GM12892 (cell line): Measurements from ENCODE around the gene ADAMTS10.

ENCODE experiments used
- DNase-seq: peaks from one replicate; pipeline ENCODE4 v3.0.0; 2011; ENCODE audit not compliant: insufficient read length
- FAIRE-seq: peaks from 2 replicates; lab custom pipeline; 2011; peaks lifted over from hg19 to GRCh38; lab: Jason Lieb, UNC
- POLR2A ChIP-seq: IDR thresholded peaks from 2 replicates; pipeline ENCODE4 v1.6.1; 2011; ENCODE audit warnings: low read depth, low read length, control low read depth
- POLR2AphosphoS5 ChIP-seq: IDR thresholded peaks from 2 replicates; pipeline ENCODE4 v1.6.1; 2011; ENCODE audit warnings: low read depth, low read length, control low read depth
- TAF1 ChIP-seq: IDR thresholded peaks from 2 replicates; pipeline ENCODE4 v1.6.1; 2011; ENCODE audit warnings: low read depth, mild to moderate bottlenecking, control low read depth, low read length, borderline replicate concordance

The ADAMTS10 gene

DNA sequence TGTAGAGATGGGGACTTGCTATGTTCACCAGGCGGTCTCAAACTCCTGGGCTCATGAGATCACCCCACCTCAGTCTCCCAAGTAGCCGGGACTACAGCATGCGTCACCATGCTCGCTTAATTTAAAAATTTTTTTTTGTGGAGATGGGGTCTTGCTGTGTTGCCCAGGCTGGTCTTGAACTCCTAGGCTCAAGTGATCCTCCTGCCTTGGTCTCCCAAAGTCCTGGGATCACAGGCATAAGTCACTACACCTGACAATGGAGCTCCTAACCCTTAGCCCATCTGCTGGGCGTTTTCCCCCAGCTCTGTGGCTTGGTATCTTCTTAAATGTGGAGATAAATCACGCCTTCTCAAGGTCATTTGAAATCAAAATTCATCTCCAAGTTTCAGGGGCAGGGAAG lies 6.3 kb upstream of the ADAMTS10 start:
- TF ChIP-seq POLR2AphosphoS5 (no peak), TAF1 (no peak), POLR2A (no peak)
- DNase-seq (no peak), FAIRE-seq (no peak)

- DNase-seq (no peak), FAIRE-seq (no peak)
- no peak for TF ChIP-seq TAF1
Observed at GRCh38 chr19:8615813-8616596, 5.5 kb upstream of the ADAMTS10 start.

DNA sequence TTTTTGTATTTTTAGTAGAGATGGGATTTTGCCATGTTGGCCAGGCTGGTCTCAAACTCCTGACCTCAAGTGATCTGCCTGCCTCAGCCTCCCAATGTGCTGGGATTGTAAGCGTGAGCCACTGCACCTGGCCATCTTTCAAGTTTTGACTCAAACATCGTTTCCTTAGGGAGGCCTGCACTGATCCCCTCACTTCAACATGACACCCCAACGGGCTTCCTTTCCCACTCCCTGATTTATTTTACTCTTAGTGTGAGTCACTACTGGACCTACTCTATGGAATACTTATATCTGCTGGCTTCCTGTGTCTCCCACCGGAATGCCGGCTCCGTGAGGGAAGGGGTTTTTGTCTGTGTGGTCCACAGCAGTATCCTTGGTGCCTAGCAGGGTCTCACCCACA lies 4.5 kb upstream of the ADAMTS10 start:
- FAIRE-seq (no peak), DNase-seq (no peak)
- TF ChIP-seq POLR2AphosphoS5, result no peak
- TF ChIP-seq POLR2A, result no peak
- no peak for TF ChIP-seq TAF1

GRCh38 chr19:8614455-8614854 lies 3.9 kb upstream of the ADAMTS10 start:
- DNase-seq (no peak), FAIRE-seq (no peak)
- TF ChIP-seq POLR2AphosphoS5 (no peak), POLR2A (no peak), TAF1 (no peak)

- TF ChIP-seq TAF1, result no peak
- no peak for TF ChIP-seq POLR2A
- no peak for TF ChIP-seq POLR2AphosphoS5
- no peak for DNase-seq
- FAIRE-seq, result no peak
Observed at GRCh38 chr19:8612807-8613171, 2.3 kb upstream of the ADAMTS10 start.

DNA sequence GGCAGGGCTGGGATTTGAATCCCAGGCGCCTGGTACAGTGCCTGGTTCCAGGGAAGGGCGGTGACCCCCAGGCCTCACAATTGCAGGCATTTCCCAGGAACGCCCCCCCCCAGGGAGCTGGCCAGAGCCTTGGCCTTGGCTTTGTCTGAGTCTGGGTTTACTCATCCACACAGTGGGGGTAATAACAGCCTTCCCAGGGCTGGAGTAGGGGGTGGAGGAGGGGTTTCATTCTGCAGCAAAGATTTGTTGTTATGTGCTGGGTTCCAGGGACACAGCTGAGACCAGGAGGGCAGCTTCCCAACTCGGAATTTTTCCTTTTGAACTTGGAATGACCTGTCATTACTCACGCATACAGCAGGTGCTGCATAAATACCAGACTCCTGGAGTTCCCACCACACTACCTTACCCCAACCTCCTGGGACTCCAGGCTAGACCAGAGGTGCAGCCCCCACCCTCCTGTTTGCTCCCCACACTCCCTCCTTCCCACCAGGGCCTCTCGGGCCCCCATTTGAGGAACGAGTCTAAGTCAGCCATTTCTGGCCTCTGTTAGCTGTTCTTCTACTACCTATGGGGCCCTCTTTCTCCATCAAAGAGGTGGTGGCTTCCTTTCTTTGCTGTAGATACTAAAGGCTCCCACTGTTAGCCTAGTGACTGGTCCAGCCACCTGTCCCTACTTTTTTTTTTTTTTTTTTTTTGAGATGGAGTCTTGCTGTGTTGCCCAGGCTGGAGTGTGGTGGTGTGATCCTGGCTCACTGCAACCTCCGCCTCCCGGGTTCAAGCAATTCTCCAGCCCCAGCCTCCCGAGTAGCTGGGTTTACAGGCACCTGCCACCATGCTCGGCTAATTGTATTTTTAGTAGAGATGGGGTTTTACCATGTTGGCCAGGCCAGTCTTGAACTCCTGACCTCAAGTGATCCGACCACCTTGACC lies 1.6 kb upstream of the ADAMTS10 start:
- FAIRE-seq (no peak), DNase-seq (no peak)
- TF ChIP-seq TAF1 (no peak), POLR2A (no peak), POLR2AphosphoS5 (no peak)

GRCh38 chr19:8611391-8611876 lies 919 bp upstream of the ADAMTS10 start:
- DNase-seq, result no peak
- no peak for TF ChIP-seq POLR2A
- TF ChIP-seq TAF1, result no peak
- no peak for TF ChIP-seq POLR2AphosphoS5
- no peak for FAIRE-seq

DNA sequence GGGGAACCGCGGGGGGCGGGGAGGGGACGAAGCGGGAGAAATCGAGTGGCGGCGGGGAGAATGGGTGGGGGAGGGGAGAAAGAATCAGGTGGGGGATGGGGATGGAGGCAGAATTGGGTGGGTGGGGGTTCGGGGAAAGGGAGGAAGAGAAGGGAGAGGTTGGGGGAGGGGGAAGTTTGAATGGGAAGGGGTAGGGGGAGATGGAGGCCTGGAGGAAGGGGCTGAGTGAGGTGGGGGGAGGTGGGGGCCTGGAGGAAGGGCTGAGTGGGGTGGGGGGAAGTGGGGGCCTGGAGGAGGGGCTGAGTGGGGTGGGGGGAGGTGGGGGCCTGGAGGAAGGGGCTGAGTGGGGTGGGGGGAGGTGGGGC lies 403 bp upstream of the ADAMTS10 start:
- DNase-seq (no peak), FAIRE-seq (no peak)
- TF ChIP-seq POLR2A (no peak), TAF1 (no peak), POLR2AphosphoS5 (no peak)

GRCh38 chr19:8609279-8610040 lies 1.1 kb downstream of the ADAMTS10 start:
- DNase-seq, result no peak
- FAIRE-seq, result no peak
- TF ChIP-seq POLR2AphosphoS5 (no peak), POLR2A (no peak), TAF1 (no peak)

DNA sequence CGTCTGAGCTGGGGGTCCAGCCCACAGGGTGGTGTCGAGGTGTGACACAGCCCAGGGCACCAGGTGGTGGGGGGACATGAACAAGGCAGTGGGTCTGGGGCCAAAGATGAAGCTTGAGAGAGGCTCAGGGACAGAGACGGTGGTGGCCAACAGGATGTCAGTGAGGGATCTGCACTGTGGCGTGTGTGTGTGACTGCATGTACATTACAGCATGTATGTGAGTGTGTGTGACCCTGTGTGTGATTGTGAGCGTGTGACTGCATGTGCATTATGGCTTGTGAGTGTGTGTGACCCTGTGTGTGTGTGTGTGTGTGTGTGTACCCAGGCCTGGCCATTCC lies 1.6 kb downstream of the ADAMTS10 start:
- no peak for DNase-seq

DNA sequence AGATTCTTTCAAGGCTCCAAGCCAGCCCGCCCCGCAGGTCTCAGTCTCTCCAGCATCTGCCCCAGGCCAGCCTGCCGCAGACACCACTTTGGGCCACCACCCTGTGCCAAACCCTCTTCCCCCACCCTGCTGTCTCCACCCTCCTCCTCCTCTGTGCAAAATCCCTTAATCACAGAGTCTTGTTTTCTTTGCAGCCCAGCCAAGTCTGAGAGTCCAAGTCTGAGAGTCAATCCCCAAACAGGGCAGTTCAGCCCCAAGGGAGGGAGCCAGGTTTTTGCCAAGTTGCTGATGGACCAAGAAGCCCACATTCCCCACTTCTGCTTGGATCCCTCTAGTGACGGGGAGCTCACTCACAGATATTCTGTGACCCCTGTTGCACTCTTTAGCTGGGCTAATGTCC lies 3.1 kb downstream of the ADAMTS10 start:
- DNase-seq (no peak), FAIRE-seq (no peak)
- TF ChIP-seq POLR2A (no peak), POLR2AphosphoS5 (no peak), TAF1 (no peak)

More for the DNA sequence above, 1.6 kb downstream of the ADAMTS10 start:
- TF ChIP-seq POLR2A (no peak), POLR2AphosphoS5 (no peak), TAF1 (no peak)
- FAIRE-seq, result no peak
